SK-N-SH (cell line): Measurements from ENCODE around the gene FGGY. TPM values are rescaled to one million over a fixed set of nuclear protein-coding genes. Genes with fewer than 3 reads are reported as not detected.
A peak's percentile ranks its signal among the peaks of the same experiment; 100 is the strongest.

Source experiments
- CTCF ChIA-PET: fragments of 300-600, 350-600 bp; formaldehyde crosslinking; extraction: SDS; loops from one replicate; lab custom pipeline; 2021; lab: Yijun Ruan, JAX
- POLR2A ChIA-PET: fragments of 350-600 bp; sonication (Branson Sonifier 250); formaldehyde crosslinking; extraction: SDS; loops from one replicate; lab custom pipeline; 2020; ENCODE audit warnings: antibody characterized with exemption, inconsistent platforms; lab: Yijun Ruan, JAX
- DNase-seq: peaks from one replicate; pipeline ENCODE4 v3.0.0; 2012
- H2AFZ ChIP-seq: fragments of 200-600 bp; sonication (generic); 2 replicates; pipeline ENCODE4 v1.8.1; 2016; ENCODE audit warnings: antibody characterized with exemption, mild to moderate bottlenecking, low read depth
- H3F3A ChIP-seq: fragments of 200-600 bp; sonication (generic); replicated peaks from 2 replicates; pipeline ENCODE3; 2016; ENCODE audit warnings: antibody characterized with exemption, mild to moderate bottlenecking; ENCODE audit not compliant: insufficient read depth
- H3K27ac ChIP-seq, 2 experiments: fragments of 200-500 bp in 1 of 2; fragments of 200-600 bp in 1 of 2; sonication (Bioruptor generic) in 1 of 2; sonication (generic), shearing (Covaris generic) in 1 of 2; 2 replicates each; pipeline versions ENCODE4 v1.5.1 to v1.6.1; 2014 to 2016; ENCODE audit warnings: low read depth in 2 of 2, inconsistent platforms in 1 of 2, low read length in 1 of 2, mild to moderate bottlenecking in 1 of 2, mixed read lengths in 1 of 2
- H3K27me3 ChIP-seq: fragments of 200-600 bp; sonication (generic), shearing (Covaris generic); 2 replicates; pipeline ENCODE4 v1.6.1; 2016; ENCODE audit warnings: mixed run types; ENCODE audit not compliant: insufficient read depth
- H3K36me3 ChIP-seq, 2 experiments: fragments of 200-500 bp in 1 of 2; fragments of 200-600 bp in 1 of 2; sonication (Bioruptor generic) in 1 of 2; sonication (generic) in 1 of 2; replicated peaks in 1 of 2; 2 replicates each; pipeline versions ENCODE3 to v1.5.1; 2014 to 2016; ENCODE audit warnings: low read length in 1 of 2, mild to moderate bottlenecking in 1 of 2; ENCODE audit not compliant: insufficient read depth in 2 of 2, control insufficient read depth in 1 of 2
- H3K4me1 ChIP-seq, 2 experiments: fragments of 200-500 bp in 1 of 2; fragments of 200-600 bp in 1 of 2; sonication (Bioruptor generic) in 1 of 2; sonication (generic), shearing (Covaris generic) in 1 of 2; 2 replicates each; pipeline versions ENCODE4 v1.5.1 to v1.6.1; 2014 to 2016; ENCODE audit warnings: low read depth in 1 of 2, low read length in 1 of 2, mixed run types in 1 of 2; ENCODE audit not compliant: insufficient read depth in 2 of 2, control insufficient read depth in 1 of 2
- H3K4me2 ChIP-seq: fragments of 200-600 bp; sonication (generic), shearing (Covaris generic); 2 replicates; pipeline ENCODE4 v1.6.1; 2017; ENCODE audit warnings: mixed run types
- H3K4me3 ChIP-seq, 2 experiments: fragments of 200-500 bp in 1 of 2; fragments of 200-600 bp in 1 of 2; sonication (Bioruptor generic) in 1 of 2; sonication (generic), shearing (Covaris generic) in 1 of 2; 2 replicates each; pipeline versions ENCODE4 v1.5.1 to v1.8.1; 2014 to 2016; ENCODE audit warnings: low read depth in 2 of 2, inconsistent platforms in 1 of 2, low read length in 1 of 2, mild to moderate bottlenecking in 1 of 2, mixed read lengths in 1 of 2, moderate library complexity in 1 of 2
- H3K79me2 ChIP-seq: fragments of 200-600 bp; sonication (generic); 2 replicates; pipeline ENCODE4 v1.8.1; 2017; ENCODE audit warnings: mild to moderate bottlenecking; ENCODE audit not compliant: insufficient read depth
- H3K9ac ChIP-seq: fragments of 200-600 bp; sonication (generic); 2 replicates; pipeline ENCODE4 v1.6.1; 2017; ENCODE audit warnings: mixed run types
- H3K9me2 ChIP-seq: fragments of 200-600 bp; sonication (generic); 2 replicates; pipeline ENCODE4 v1.6.1; 2017; ENCODE audit warnings: mixed run types
- H3K9me3 ChIP-seq: fragments of 200-600 bp; sonication (generic); 2 replicates; pipeline ENCODE4 v1.6.1; 2017; ENCODE audit warnings: mixed run types, mild to moderate bottlenecking, moderate library complexity
- H4K20me1 ChIP-seq: fragments of 200-600 bp; sonication (generic); 2 replicates; pipeline ENCODE4 v1.6.1; 2017; ENCODE audit warnings: mild to moderate bottlenecking, mixed run types; ENCODE audit not compliant: insufficient read depth
- CHD2 ChIP-seq: fragments of 150-350 bp; IDR thresholded peaks from 2 replicates; pipeline ENCODE4 v1.6.1; 2018; ENCODE audit warnings: low read length; ENCODE audit not compliant: partially characterized antibody
- ELF1 ChIP-seq: IDR thresholded peaks from 2 replicates; pipeline ENCODE4 v1.4.0; 2012
- EP300 ChIP-seq, 2 experiments: IDR thresholded peaks; 2 replicates each; pipeline versions ENCODE4 v1.4.0 to v1.6.1; 2012; ENCODE audit warnings: borderline replicate concordance in 1 of 2, low read depth in 1 of 2, low read length in 1 of 2
- FOXJ3 ChIP-seq: sonication (generic); formaldehyde crosslinking; IDR thresholded peaks from 2 replicates; pipeline ENCODE4 v1.5.1; 2020; ENCODE audit warnings: mild to moderate bottlenecking, missing genetic modification reagents
- GATA2 ChIP-seq: sonication (generic); formaldehyde crosslinking; IDR thresholded peaks from 2 replicates; pipeline ENCODE4 v1.5.0; 2020; ENCODE audit warnings: mild to moderate bottlenecking, missing genetic modification reagents
- IRF3 ChIP-seq: fragments of 150-350 bp; IDR thresholded peaks from 2 replicates; pipeline ENCODE4 v1.6.1; 2016; ENCODE audit warnings: mild to moderate bottlenecking, low read depth, low read length
- MEF2A ChIP-seq: IDR thresholded peaks from 2 replicates; pipeline ENCODE4 v1.4.0; 2012; ENCODE audit warnings: low read depth, borderline replicate concordance
- MXI1 ChIP-seq: IDR thresholded peaks from 2 replicates; pipeline ENCODE4 v1.6.1; 2012; ENCODE audit warnings: mild to moderate bottlenecking, low read depth, low read length, improper control_type of control experiment
- PBX3 ChIP-seq: IDR thresholded peaks from 2 replicates; pipeline ENCODE4; 2012
- RAD21 ChIP-seq: IDR thresholded peaks from 2 replicates; pipeline ENCODE4 v1.6.1; 2012; ENCODE audit warnings: mild to moderate bottlenecking, low read length
- SIN3A ChIP-seq: IDR thresholded peaks from 2 replicates; pipeline ENCODE4 v1.6.1; 2012; ENCODE audit warnings: low read depth, mild to moderate bottlenecking, low read length, moderate library complexity, borderline replicate concordance
- SMC3 ChIP-seq: IDR thresholded peaks from 2 replicates; pipeline ENCODE4 v1.6.1; 2012; ENCODE audit warnings: low read depth, low read length, improper control_type of control experiment
- TCF12 ChIP-seq: IDR thresholded peaks from 2 replicates; pipeline ENCODE4 v1.4.0; 2012
- TEAD4 ChIP-seq: IDR thresholded peaks from 2 replicates; pipeline ENCODE4 v1.4.0; 2012; ENCODE audit warnings: mild to moderate bottlenecking, borderline replicate concordance; ENCODE audit not compliant: insufficient read depth
- YY1 ChIP-seq: IDR thresholded peaks from 2 replicates; pipeline ENCODE4 v1.4.0; 2012; ENCODE audit warnings: low read depth, mild to moderate bottlenecking
- WGBS: methylation state at CpG from one replicate; pipeline ENCODE4 v1.1.6; 2017; ENCODE audit warnings: low lambda C conversion rate; 5-methylcytosine and 5-hydroxymethylcytosine counted together
- polyA plus RNA-seq, 3 experiments: library from polyadenylated mRNA; depleted of rRNA; stranded (reverse); fragments of >200 nt; gene quantifications; 2 replicates each; pipeline ENCODE4 v1.2.3, GENCODE V29; 2012
- TF ChIP-seq, protein P1 (sequence below): IDR thresholded peaks from 2 replicates; pipeline ENCODE4 v1.4.0; 2012; ENCODE audit warnings: low read depth
- TF ChIP-seq, protein P2 (sequence below): fragments of 200-600 bp; sonication (generic); IDR thresholded peaks from 2 replicates; pipeline ENCODE4 v1.6.1; 2017; ENCODE audit warnings: antibody characterized with exemption, mild to moderate bottlenecking, moderate library complexity
- TF ChIP-seq, protein P3 (sequence below): fragments of 150-350 bp; IDR thresholded peaks from 2 replicates; pipeline ENCODE4 v1.6.1; 2017; ENCODE audit warnings: antibody characterized with exemption, low read length, low read depth, borderline replicate concordance
- TF ChIP-seq, protein P4 (sequence below): IDR thresholded peaks from 2 replicates; pipeline ENCODE4 v1.6.1; 2012; ENCODE audit warnings: mild to moderate bottlenecking, low read depth, low read length, moderate library complexity

FGGY gene
- polyA plus RNA-seq, 1 of the 3 experiments (the other 2 are of a cell fraction) = 10.3 TPM

GRCh38 chr1:59505596-59506028, 208.7 kb downstream of the FGGY start:
- 55% methylated on average over 2 of the region's 2 CpGs for WGBS
- Histone ChIP-seq H4K20me1 (no peaks in the 10 kb centered on the region), H3K36me3 (no peaks in the 10 kb centered on the region), H3F3A (no peaks in the 10 kb centered on the region), H3K79me2 (no peaks in the 10 kb centered on the region), H3K27ac (peak overlapping the region in 1 of 2 experiments; percentile 30; a peak in 2 of 4 replicates), H3K4me2 (no peak overlapping the region), H3K4me1 (peaks cover 22 to 37% of the 10 kb centered on the region in 2 experiments; a peak in 3 of 4 replicates), H3K9me3 (no peaks in the 10 kb centered on the region), H3K9me2 (no peaks in the 10 kb centered on the region), H3K4me3 (no peak overlapping the region), H2AFZ (no peak overlapping the region), H3K27me3 (no peaks in the 10 kb centered on the region), H3K9ac (no peak overlapping the region)
- CTCF ChIA-PET = interaction anchor here (1.1 to 1.4 kb wide), 2 partner anchors 254 to 989 kb away, joined by 3 read pairs; no protein-coding TSS in a partner anchor
- no peak for DNase-seq
- POLR2A ChIA-PET = interaction anchor here (1.0 kb wide), 1 partner anchor 722 kb away, joined by 3 read pairs; the partner anchor contains the start of gene JUN
- TF ChIP-seq SIN3A = no peak
- no peak for TF ChIP-seq IRF3
- TF ChIP-seq RAD21 = peak; percentile 1; the same call in 1 of the 2 replicates
- TF ChIP-seq, protein P1, sequence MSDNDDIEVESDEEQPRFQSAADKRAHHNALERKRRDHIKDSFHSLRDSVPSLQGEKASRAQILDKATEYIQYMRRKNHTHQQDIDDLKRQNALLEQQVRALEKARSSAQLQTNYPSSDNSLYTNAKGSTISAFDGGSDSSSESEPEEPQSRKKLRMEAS = no peak
- TF ChIP-seq TEAD4 = no peak
- TF ChIP-seq EP300 (IDR thresholded peaks at IDR 0.05; ENCODE audit: borderline replicate concordance in 1 of 2, low read depth in 1 of 2, low read length in 1 of 2) = peak in 1 of 2 experiments; percentile 29; a peak in 1 of 4 replicates
- TF ChIP-seq TCF12 = no peak
- no peak for TF ChIP-seq MXI1
- TF ChIP-seq, protein P2, sequence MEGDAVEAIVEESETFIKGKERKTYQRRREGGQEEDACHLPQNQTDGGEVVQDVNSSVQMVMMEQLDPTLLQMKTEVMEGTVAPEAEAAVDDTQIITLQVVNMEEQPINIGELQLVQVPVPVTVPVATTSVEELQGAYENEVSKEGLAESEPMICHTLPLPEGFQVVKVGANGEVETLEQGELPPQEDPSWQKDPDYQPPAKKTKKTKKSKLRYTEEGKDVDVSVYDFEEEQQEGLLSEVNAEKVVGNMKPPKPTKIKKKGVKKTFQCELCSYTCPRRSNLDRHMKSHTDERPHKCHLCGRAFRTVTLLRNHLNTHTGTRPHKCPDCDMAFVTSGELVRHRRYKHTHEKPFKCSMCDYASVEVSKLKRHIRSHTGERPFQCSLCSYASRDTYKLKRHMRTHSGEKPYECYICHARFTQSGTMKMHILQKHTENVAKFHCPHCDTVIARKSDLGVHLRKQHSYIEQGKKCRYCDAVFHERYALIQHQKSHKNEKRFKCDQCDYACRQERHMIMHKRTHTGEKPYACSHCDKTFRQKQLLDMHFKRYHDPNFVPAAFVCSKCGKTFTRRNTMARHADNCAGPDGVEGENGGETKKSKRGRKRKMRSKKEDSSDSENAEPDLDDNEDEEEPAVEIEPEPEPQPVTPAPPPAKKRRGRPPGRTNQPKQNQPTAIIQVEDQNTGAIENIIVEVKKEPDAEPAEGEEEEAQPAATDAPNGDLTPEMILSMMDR = no peak
- TF ChIP-seq GATA2 (CRISPR knock-in tag) = no peak
- no peak for TF ChIP-seq MEF2A
- no peak for TF ChIP-seq SMC3
- no peak for TF ChIP-seq YY1
- TF ChIP-seq, protein P3, sequence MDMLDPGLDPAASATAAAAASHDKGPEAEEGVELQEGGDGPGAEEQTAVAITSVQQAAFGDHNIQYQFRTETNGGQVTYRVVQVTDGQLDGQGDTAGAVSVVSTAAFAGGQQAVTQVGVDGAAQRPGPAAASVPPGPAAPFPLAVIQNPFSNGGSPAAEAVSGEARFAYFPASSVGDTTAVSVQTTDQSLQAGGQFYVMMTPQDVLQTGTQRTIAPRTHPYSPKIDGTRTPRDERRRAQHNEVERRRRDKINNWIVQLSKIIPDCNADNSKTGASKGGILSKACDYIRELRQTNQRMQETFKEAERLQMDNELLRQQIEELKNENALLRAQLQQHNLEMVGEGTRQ = no peak
- peak; percentile 39; the same call in 1 of the 2 replicates for TF ChIP-seq PBX3
- TF ChIP-seq ELF1 = no peak
- no peak for TF ChIP-seq CHD2
- TF ChIP-seq FOXJ3 = no peak
- TF ChIP-seq, protein P4, sequence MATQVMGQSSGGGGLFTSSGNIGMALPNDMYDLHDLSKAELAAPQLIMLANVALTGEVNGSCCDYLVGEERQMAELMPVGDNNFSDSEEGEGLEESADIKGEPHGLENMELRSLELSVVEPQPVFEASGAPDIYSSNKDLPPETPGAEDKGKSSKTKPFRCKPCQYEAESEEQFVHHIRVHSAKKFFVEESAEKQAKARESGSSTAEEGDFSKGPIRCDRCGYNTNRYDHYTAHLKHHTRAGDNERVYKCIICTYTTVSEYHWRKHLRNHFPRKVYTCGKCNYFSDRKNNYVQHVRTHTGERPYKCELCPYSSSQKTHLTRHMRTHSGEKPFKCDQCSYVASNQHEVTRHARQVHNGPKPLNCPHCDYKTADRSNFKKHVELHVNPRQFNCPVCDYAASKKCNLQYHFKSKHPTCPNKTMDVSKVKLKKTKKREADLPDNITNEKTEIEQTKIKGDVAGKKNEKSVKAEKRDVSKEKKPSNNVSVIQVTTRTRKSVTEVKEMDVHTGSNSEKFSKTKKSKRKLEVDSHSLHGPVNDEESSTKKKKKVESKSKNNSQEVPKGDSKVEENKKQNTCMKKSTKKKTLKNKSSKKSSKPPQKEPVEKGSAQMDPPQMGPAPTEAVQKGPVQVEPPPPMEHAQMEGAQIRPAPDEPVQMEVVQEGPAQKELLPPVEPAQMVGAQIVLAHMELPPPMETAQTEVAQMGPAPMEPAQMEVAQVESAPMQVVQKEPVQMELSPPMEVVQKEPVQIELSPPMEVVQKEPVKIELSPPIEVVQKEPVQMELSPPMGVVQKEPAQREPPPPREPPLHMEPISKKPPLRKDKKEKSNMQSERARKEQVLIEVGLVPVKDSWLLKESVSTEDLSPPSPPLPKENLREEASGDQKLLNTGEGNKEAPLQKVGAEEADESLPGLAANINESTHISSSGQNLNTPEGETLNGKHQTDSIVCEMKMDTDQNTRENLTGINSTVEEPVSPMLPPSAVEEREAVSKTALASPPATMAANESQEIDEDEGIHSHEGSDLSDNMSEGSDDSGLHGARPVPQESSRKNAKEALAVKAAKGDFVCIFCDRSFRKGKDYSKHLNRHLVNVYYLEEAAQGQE = no peak
